Fibroblast of mammary gland (primary cell): ENCODE results near the gene HOXB9.

Experiments
- DNase-seq: peaks from one replicate; pipeline ENCODE4 v3.0.0-alpha.2; 2010; ENCODE audit warnings: low read depth
- H3K4me3 ChIP-seq: 2 replicates; pipeline ENCODE4 v1.5.1; 2011; ENCODE audit warnings: low read depth, mild to moderate bottlenecking, low read length, moderate library complexity; ENCODE audit not compliant: control insufficient read depth
- TF ChIP-seq, protein P1 (sequence below): conservative IDR thresholded peaks from 2 replicates; pipeline ENCODE4 v1.5.1; 2011; ENCODE audit warnings: low read depth, low read length, inconsistent platforms; ENCODE audit not compliant: control insufficient read depth, insufficient read depth

HOXB9 gene

DNA sequence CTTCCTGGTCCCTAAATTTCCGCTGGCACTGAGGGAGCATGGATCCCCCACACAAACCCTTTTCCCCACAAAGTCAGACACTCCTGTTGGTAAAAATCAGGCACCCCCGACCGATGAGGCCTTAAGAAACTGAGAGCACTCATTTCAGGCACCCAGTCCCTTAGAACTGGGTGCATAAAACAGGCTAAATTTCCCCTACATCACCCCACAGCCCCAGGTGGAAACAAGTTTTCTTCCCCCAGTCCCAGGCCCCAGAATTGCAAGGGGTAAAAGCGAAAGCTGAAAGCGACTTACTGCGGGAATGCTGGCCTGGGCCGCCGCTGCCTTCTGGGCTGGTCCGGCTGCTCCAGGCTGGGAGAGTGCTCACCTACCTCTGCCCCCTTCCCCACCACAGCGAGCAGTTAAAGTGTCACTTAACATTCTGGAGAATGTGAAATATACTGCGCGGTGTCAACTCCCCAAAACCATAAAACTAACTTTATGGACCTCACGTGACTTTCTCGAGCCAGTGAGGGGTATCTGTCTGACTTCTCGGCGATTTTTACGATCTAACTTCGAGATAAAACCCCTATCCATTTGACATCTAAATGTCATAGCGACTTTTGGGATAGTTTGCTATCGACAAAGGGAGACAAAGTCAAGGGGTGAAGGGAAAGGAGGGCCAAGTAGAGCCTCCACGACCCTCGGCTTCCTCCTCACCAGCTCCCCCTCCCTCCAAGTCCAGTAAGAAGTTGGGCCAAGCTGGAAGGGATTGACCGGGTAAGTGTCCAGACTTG lies 36.1 kb downstream of the HOXB9 start, which contains the start of gene HOXB3:
Gene HOXB3 (minus strand): TSS at position 411 of the 776 bp plus-strand sequence. CDS start 37,767 bp downstream, outside the sequence.
- TF ChIP-seq, protein P1, sequence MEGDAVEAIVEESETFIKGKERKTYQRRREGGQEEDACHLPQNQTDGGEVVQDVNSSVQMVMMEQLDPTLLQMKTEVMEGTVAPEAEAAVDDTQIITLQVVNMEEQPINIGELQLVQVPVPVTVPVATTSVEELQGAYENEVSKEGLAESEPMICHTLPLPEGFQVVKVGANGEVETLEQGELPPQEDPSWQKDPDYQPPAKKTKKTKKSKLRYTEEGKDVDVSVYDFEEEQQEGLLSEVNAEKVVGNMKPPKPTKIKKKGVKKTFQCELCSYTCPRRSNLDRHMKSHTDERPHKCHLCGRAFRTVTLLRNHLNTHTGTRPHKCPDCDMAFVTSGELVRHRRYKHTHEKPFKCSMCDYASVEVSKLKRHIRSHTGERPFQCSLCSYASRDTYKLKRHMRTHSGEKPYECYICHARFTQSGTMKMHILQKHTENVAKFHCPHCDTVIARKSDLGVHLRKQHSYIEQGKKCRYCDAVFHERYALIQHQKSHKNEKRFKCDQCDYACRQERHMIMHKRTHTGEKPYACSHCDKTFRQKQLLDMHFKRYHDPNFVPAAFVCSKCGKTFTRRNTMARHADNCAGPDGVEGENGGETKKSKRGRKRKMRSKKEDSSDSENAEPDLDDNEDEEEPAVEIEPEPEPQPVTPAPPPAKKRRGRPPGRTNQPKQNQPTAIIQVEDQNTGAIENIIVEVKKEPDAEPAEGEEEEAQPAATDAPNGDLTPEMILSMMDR: no peak
- H3K4me3 ChIP-seq: peak within 1 kb of the TSS; percentile 15
- no peak for DNase-seq

DNA sequence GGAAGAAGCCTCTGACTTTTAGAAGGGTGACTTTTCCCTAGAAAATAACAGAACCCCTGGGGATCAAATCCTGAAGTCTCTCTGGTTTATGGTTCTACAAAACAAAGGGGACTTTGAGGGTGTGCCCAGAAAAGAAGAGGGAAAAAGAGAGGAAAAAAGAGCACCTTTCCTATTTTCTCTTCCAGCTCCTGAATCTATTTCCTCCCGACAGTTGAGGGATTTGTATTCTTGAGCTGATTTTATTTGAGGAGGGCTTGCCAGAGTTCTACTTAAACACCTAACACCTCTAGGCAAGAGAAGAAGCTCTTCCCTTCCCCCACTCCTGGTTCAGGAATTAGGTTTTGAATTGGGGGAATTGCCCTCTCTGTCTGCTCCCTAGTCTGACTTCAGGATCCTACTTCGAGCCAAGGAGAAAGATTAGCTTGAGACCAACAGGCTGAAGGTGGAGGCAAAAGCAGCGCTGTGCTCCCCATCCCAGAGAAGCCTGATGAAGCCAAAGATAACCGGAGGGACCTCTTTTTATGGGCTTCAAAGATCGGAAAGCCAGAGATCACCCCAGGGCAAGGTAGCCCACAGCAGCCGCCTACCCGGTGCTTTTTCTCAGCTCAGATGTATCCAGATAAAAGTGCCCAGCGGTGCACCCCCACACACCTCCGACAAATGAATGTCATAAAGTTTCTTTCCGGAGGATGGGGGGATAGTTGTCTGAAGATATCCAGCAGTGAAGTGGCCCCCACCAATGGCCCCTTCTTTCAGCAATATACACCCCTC lies 36.9 kb downstream of the HOXB9 start:
- H3K4me3 ChIP-seq: peak overlapping the region; percentile 15
- DNase-seq: no peak
- TF ChIP-seq, protein P1: no peak

DNA sequence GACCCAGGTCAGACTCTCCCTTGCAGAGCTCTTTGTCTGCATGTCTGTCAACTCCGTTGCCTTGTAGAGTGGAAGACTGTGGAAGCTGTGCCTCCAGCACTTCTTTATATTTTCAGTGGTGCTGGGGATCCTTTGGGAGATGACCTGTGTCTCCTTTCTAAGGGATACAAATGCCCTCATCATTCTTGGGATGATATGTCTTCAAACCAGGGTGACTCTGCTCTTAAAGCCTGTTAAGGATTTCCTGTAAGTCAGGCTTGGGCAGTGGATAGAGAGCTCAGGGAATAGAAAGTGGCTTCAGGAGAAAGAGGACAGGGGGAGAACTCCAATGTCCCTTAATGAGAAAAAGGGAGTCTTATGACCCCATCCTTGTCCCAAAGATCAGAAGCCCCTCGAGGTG lies 37.6 kb downstream of the HOXB9 start:
- TF ChIP-seq, protein P1: no peak
- DNase-seq: no peak
- peak overlapping the region; percentile 15 for H3K4me3 ChIP-seq

DNA sequence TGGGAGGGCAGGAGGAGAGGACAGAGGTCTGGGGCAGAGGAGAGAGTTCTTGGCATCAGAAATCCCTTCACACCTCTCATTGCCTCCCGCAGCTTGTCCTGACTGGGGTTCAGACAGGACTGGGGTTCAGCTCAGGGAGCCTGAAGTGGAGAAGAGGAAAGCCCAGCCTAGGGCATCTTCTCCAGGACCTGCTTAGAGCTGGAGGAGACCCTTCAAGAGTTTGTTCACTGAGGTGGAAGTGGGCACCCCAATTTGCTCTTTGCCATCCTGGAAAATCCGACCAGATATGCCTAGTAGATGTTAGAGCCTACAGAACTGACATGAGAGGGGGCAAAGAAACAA lies 38.1 kb downstream of the HOXB9 start:
- no peak overlapping the region for H3K4me3 ChIP-seq
- no peak for DNase-seq
- TF ChIP-seq, protein P1: no peak

DNA sequence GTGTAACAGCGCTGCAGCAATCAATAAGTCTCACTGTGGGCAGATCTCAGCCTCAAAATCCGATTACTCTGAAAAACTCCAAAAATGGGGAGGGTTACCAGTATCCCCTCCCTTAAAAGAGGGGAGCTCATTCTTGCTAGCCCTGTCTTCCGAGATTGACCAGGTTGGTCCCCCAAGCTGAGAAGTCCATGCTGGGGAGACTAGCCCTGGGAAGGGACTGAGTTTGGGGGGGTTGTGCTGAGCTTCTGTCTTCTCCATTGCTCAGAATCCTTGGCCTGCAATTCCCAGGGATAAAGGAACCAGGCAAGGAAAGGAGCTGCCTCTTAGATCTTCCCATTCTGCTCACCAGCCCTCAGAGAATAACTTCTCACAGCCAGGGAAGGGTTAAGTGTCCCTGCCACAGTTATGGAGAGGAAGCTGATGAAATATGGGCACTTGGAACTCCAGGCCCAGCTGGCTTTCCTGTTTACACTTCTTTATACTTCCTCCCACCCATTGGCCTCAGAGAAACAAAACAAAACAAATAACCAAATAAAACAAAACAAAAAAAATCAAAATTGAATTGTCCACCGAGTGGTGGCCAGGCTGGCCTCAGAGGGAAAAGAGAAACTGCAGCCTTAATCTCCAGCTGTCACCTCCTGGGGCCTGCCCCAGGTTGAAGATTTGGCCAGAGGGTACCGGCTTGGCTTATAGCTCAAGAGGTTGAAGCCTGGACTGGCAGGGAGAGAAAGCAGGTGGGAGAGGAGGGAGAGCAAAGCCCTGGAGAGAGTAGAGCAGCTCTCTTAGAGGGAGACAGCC lies 38.7 kb downstream of the HOXB9 start:
- peak overlapping the region; percentile 5 for H3K4me3 ChIP-seq
- TF ChIP-seq, protein P1: no peak
- no peak for DNase-seq
